DLD1 (cell line): Measurements from ENCODE around the gene IL18R1.

Source experiments
- in situ Hi-C: cut with HindIII; loops from 2 replicates; pipeline ENCODE4 v1.10.0; 2017; ENCODE audit warnings: low sequenced_read_pairs

IL18R1 gene

GRCh38 chr2:102432386-102432785, 76.8 kb downstream of the IL18R1 start:
- in situ Hi-C loops: no loop called here

- in situ Hi-C loops: no loop called here
Observed at GRCh38 chr2:102433973-102434654, 78.5 kb downstream of the IL18R1 start.

GRCh38 chr2:102434655-102435381, 79.2 kb downstream of the IL18R1 start:
- in situ Hi-C loops: no loop called here

- in situ Hi-C loops: no loop called here
Observed at GRCh38 chr2:102435741-102436140, 80.1 kb downstream of the IL18R1 start.

GRCh38 chr2:102436323-102436722, 80.7 kb downstream of the IL18R1 start:
- in situ Hi-C loops: no loop called here

GRCh38 chr2:102437122-102437521, 81.5 kb downstream of the IL18R1 start:
- in situ Hi-C loops: no loop called here

- in situ Hi-C loops: no loop called here
Observed at GRCh38 chr2:102438111-102438510, 82.5 kb downstream of the IL18R1 start.

GRCh38 chr2:102438578-102438977, 83.0 kb downstream of the IL18R1 start:
- in situ Hi-C loops: no loop called here

GRCh38 chr2:102439065-102439695, 83.6 kb downstream of the IL18R1 start:
- in situ Hi-C loops: no loop called here

GRCh38 chr2:102442967-102443828, 87.6 kb downstream of the IL18R1 start:
- in situ Hi-C loops: no loop called here

- in situ Hi-C loops: no loop called here
Observed at GRCh38 chr2:102444233-102444632, 88.6 kb downstream of the IL18R1 start.

GRCh38 chr2:102446936-102447335, 91.3 kb downstream of the IL18R1 start:
- in situ Hi-C loops: no loop called here
